HTERT RPE-1 (cell line): ENCODE measurements around the gene RNF149.
"Not testable (repeated sequence)": the region's sequence is repeated elsewhere in the genome, so short reads cannot be mapped to it uniquely, and the experiment has no call there.

Experiments used
- in situ Hi-C: fragments of 300-500 bp; cut with MboI; formaldehyde crosslinking; loops from 4 replicates; pipeline ENCODE4 v1.14.3; 2020; ENCODE audit warnings: low sequenced_read_pairs

The RNF149 gene

DNA sequence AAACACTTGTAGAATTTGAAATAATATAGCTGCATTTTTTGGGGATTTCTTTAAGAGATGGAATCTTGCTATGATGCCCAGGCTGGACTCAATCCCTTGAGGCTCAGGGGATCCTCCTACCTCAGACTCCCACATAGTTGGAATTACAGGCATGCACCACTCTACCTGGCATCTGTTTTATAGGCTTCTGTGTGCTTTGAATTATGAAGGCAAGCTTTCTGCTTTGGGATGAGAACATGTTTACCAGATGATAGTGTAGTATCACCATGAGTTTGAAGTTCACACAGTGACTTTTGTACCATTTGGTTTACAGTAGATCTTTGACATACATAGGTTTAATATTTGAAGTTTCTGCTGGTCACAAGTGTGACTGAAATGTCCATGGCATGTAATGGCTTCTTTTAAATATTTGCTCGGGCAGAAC lies 45.1 kb downstream of the RNF149 start:
- in situ Hi-C loops = no loop called here

DNA sequence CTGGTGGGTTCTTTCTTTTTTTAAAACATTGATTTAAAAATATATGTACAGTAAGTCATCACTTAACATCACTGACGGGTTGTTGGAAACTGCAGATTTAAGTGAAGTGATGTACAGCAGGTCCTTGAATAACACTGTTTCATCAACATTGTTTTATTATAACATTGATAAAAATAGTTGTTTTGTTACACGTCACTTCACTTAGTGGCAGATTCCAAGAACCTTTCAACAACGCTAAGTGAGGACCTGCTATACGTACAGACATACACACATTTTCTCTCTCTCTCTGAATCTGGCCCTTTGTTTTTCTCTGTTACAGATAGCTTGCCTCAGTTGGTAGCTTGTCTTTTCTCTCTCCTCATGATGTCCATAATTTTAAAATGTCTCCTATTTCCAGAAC lies 46.4 kb downstream of the RNF149 start:
- in situ Hi-C loops = no loop called here

DNA sequence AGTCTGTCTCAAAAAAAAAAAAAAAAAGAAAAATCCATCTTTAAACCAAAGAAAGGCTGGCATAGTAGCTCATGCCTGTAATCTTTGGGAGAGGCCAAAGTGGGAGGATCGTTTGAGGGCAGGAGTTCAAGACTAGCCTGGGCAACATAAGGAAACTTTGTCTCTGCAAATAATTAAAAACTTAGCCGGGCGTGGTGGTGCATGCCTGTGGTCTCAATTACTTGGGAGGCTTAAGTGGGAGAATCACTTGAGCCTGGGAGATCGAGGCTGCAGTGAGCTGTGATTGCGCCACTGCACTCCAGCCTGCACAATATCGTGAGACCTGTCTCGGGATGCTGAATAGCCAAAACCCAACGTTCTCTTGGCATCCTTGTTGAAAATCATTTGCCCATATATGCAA lies 49.7 kb downstream of the RNF149 start:
- in situ Hi-C loops = no loop called here

DNA sequence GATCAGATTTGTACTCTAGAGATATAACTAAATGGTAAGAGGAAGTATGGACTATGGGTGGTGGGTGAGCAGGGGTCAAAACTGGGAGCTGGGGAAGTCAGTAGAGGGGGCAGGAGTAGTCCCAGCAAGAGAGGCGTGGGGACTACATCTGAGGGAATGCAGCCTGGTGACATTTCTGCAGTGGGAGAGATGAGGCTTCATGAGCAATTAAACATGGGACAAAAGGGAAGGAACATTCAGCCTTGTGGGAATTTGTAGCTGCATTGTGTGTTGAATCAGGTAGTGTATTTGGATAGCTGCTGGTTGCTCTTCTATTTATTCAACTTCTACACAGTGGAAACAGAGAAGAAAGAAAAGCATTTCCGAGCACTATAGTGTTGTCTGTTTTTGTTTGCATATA lies 52.2 kb downstream of the RNF149 start:
- in situ Hi-C loops = no loop called here

DNA sequence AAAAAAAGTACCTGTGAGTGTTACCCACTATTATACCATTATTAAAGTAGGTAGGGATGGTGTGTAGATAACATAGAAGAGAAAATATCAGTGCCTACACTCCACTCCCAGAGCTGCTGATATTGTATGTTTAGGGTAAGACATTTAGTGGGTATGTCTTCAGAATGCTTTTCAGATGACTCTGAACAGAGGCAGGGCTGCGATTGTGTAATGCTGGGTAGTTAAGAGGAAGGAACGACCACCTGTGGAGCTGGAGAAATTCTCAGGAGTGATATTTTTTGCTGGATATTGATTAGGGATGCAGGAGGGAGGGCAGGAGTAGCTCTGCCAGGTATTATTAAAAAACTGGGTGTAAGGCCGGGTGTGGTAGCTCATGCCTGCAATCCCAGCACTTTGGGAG lies 53.0 kb downstream of the RNF149 start:
- in situ Hi-C loops = no loop called here

DNA sequence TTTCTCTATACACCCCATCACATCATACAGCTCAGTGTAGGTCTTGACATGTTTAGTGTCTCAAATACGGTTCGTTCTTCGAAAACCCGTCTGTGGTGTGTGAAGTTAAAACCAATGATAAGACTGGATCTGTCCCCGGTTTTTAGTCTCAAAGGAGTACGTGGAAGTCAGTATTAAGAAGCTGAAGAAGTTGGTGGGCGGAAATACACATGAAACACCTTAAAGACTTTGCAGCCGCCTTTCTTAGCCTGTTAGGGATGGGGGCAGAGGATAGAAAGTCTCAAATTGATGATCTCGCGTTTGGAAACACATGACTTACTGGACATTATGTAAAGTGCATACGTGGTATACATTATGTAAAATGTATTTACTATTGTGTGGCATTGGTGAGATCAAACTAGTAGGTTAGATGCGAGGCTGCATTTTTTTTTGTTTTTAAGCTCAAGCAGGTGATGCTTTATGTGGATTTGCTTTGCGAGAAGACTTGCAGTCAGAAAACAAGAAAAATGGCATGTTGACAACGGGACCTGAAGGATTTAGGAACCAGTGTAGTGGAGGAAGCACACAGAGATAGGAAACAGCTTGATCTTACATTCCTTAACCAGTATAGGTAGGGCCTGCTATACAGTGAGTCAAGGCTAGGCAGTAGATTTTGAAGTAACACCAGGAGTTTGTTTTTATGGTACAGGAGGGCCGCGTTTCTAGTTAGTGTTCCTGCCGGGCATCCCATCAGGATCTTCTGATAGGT lies 54.6 kb downstream of the RNF149 start:
- in situ Hi-C loops = no loop called here

DNA sequence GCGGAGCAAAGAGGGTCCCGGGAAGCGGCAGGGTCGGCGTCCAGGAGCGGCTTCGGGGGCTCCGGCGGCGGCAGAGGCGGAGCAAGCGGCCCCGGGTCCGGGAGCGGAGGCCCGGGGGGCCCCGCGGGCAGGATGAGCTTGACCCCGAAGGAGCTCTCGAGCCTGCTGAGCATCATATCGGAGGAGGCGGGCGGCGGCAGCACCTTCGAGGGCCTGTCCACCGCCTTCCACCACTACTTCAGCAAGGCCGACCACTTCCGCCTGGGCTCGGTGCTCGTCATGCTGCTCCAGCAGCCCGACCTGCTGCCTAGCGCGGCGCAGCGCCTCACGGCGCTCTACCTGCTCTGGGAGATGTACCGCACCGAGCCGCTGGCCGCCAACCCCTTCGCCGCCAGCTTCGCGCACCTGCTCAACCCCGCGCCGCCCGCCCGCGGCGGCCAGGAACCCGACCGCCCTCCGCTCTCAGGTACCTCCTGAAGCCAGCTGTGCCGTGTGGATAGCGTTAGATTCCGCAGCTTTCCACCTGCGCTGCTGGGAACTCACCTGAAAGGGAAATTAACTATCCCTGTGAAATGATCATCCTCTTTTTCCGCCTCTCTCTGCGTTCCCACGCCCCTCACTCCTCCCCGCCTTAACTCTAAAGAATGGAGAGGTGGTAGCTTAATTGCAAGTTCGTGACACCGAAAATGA lies 55.3 kb downstream of the RNF149 start:
- in situ Hi-C loops = no loop called here

DNA sequence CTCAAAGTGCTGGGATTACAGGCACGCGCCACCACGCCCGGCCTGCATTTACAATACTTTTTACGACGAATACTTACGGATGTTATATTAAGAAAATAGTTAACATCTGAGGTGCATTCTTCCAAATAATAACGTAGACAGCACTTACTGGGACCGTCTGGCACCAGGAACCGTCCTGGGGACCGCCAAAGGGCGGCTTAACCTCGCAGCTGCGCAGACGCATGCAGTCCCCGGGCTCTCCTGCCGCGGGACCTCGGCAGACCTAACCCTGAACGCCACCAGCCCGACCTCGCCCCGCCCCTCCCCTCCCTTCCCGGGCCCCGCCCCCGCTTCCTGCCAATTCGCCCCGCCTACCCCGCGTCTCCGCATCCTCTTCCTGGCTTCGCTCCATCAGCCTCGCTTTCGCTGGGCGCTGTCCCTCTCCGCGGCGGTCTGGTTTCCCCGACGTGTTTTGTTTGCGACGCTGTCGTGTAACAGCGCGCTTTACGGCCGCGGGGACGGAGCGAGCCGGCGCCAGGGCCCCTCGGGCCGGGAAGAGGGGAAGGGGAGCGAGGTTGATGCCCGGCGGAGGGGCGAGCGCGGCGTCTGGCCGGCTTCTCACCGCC lies 56.0 kb downstream of the RNF149 start, which contains the start of gene CNOT11:
Gene CNOT11, plus strand, starts transcription at position 479 of the 605 bp plus-strand sequence. Its CDS starts 79 bp downstream, at position 558.
- in situ Hi-C loops = no loop called here

DNA sequence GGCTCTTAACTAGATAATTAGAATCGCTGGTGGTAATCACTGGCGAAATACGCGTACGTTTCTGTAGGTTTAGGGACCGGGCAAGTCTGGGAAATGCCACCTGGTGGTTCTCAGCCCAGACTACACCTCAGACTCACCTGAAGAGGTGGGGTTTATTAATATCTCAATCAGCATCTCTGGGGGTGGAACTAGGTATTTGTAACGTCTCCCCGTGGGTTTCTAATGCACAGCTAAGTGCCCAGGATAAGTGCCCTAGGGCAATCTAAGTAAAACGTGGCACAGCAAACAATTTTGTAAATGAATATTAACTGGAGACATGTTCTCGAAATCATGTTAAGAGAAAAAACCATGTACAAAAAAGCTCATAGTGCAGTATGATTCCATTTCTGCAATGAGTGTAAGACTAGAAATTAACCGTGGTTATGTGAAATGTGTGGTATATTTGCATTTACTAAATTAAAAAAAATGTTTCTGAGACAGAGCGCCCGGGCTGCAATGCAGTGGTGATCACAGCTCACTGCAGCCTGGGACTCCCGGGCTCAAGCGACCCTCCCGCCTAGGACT lies 56.6 kb downstream of the RNF149 start:
- in situ Hi-C loops = no loop called here

DNA sequence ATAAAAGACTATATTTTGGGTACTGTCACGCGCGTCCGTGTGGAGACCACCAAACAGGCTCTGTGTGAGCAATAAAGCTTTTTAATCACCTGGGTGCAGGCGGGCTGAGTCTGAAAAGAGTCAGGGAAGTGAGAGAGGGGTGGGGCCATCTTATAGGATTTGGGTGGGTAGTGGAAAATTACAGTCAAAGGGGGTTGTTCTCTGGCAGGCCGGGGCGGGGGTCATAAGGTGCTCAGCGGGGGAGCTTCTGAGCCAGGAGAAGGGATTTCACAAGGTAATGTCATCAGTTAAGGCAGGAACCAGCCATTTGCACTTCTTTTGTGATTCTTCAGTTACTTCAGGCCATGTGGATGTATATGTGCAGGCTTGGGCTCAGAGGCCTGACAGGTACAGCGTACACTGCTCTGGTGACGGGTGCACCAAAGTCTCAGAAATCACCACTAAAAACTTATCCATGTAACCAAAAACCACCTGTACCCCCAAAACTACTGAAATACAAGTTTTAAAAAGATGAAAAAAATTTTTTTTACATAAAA lies 57.2 kb downstream of the RNF149 start:
- in situ Hi-C loops = not testable (repeated sequence)

DNA sequence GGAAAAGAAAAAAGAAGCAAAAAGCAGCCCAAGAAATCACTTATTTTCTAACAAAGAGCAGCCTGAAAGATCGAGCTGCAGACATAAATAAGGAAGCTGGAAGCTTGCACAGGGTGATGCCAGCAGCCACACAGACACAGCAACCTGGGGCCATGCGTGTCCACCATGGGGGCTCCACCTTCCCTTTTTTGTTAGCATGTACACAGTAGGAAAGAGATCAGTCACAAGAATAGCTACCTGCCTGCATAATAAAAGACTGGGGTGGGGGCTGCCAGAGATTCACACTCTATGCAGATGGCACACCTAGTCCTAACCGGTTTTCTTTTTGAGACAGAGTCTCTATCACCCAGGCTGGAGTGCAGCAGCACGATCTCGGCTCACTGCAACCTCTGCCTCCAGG lies 58.7 kb downstream of the RNF149 start:
- in situ Hi-C loops = no loop called here

DNA sequence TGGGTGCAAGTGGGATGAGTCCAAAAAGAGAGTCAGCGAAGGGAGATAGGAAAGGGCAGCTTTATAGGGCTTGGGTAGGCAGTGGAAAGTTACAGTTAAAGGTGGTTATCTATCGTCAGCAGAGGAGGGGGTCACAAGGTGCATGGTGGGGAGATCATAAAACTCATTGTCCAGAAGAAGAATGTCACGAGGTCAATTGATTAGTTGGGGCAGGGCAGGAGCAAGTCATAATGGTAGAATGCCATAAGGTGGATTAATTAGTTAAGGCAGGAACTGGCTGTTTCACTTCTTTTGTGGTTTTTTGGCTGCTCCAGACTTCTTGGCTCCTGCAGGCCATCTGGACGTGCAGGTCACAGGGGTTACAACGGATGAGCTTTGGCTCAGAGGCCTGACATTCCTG lies 59.7 kb downstream of the RNF149 start:
- in situ Hi-C loops = not testable (repeated sequence)

DNA sequence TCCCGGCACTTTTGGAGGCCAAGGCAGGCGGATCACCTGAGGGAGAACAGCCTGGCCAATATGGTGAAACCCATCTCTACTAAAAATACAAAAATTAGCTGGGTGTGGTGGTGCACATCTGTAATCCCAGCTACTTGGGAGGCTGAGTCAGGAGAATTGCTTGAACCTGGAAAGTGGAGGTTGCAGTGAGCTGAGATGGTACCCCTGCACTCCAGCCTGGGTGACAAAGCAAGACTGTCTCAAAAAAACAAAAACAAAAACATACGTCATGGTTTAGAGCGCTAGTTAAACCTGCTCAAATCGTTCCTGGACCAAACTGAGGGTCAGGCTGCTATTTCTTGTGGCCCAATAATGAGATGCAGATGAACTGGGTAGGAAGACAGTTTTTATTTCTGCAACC lies 63.0 kb downstream of the RNF149 start:
- in situ Hi-C loops = not testable (repeated sequence)

DNA sequence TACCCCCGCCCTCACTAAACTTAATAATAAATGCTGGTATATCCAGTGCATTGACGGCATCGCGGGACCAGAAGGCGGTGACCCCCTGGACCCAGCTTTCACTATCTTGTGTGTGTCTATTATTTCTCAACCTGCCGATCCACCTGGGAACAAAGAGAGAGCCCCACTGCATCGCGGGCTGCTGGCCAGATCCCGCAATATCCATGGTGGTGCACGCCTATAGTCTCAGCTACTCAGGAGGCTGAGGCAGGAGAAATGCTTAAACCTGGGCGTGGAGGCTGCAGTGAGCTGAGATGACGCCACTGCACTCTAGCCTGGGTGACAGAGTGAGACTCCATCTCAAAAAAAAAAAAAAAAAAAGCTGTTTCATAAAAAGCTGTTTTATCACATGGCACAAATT lies 63.6 kb downstream of the RNF149 start:
- in situ Hi-C loops = not testable (repeated sequence)

DNA sequence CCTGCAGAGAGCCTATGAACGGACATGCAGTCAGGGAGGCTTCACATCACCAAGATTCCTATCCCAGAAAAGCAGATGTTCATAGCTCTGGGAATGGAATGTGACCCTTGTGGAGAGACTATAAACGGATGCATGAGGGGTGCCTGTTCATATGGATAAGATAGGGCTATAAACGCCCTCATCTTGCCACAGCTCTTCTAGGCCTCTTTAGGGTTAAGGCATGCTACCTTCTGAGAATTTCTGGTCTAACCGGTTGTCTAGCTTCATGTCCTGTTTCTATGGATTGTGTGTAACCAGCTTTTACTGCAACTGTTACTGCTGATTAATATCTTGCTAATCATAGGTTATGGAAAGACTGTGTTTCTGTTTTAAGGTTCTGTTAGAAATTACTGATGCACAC lies 64.1 kb downstream of the RNF149 start:
- in situ Hi-C loops = not testable (repeated sequence)

DNA sequence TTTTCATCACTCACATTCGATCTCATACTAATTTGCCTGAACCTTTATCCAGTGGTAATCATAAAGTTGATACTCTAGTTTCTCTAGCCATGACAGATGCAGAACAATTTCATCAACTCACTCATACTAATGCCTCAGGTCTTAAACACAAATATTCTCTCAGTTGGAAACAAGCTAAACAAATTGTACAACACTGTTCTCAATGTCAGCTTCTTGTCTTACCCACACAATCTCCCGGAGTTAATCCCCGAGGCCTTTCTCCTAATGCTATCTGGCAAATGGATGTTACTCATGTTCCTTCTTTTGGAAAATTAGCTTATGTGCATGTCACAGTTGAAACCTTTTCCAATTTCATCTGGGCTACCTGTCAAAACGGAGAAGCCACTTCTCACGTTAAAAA lies 67.3 kb downstream of the RNF149 start:
- in situ Hi-C loops = no loop called here

DNA sequence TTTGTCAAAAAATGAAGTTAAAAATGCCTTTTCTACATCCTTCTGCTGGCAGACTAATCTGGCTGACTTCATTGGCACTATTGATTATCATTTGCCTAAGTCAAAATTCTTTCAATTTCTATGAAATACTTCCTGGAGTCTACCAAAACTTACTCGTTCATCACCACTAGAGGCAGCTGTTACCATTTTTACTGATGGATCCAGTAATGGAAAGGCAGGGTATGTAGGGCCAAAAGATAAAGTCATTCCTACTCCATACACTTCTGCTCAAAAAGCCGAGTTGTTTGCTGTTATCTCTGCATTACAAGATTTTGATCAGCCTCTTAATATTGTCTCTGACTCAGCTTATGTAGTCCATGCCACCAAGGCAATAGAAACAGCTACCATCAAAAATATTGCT lies 67.8 kb downstream of the RNF149 start:
- in situ Hi-C loops = not testable (repeated sequence)

DNA sequence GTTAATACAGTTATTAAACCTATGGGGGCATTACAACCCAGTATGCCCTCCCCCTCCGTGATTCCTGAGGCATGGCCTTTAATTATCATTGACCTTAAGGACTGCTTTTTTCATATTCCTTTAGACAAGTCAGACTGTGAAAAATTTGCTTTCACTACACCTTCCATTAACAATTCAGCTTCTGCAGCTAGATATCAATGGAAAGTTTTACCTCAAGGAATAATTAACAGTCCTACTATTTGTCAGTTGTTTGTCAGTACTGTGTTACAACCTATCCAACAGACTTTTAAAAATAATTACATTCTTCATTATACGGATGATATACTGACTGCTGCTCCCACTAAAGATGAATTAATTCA lies 68.8 kb downstream of the RNF149 start:
- in situ Hi-C loops = not testable (repeated sequence)

DNA sequence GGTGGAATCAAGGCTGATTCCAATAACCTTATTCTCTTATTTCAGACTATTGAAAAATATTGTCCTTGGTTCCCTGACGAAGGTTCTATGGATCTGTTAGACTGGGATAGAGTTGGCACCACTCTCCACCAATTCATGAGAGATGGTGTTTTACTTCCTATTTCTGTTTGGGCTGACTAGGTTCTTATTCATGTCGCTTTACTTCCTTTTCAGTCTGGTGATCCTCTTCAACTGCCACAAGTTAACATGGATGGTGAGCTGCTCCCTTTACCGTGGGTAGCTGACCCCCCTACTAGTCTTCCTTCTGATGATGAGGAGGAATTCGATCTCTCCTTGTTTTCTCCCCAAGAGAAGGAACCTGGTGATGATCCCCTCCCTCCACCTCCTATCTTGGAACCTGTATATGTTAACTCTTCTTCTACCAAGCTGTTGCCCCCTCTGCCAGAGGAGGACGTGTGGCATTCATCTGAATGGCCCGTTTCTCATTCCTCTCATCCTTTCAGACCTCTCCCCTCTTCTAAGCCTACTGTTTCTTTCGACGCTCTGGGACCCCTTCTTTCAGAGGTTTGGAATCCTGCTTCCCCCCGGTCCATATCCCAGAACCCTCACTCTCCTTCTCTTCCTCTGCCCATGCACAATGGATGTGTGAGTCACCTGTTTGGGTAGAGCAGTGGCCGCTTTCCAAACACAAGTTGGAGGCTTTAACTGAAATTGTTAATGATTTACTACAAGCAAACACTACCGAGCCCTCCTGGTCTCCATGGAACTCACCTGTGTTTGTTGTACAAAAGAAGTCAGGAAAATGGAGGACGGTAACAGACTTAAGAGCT lies 69.4 kb downstream of the RNF149 start:
- in situ Hi-C loops = no loop called here

DNA sequence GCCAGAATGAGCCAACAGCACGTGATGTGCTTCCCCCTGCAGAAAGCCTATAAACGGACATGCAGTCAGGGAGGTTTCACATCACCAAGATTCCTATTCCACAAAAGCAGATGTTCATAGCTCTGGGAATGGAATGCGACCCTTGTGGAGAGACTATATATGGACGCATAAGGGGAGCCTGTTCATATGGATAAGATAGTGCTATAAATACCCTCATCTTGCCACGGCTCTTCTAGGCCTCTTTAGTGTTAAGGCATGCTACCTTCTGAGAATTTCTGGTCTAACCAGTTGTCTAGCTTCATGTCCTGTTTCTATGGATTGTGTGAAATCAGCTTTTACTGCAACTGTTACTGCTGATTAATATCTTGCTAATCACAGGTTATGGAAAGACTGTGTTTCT lies 70.6 kb downstream of the RNF149 start:
- in situ Hi-C loops = not testable (repeated sequence)

DNA sequence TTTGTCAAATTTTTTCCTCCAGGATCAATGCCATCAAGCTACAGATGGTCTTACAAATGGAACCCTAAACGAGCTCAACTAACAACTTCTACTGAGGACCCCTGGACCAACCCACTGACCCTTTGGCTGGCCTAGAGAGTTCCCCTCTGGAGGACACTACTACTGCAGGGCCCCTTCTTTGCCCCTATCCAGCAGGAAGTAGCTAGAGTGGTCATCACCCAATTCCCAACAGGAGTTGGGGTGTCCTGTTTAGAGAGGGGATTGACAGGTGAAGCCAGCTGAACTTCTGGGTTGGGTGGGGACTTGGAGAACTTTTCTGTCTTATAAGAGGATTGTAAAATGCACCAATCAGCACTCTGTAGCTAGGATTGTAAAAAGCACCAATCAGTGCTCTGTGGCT lies 72.5 kb downstream of the RNF149 start:
- in situ Hi-C loops = not testable (repeated sequence)
